GM18502 (cell line): ENCODE measurements around the gene CDH4.
"Not testable (repeated sequence)": the region's sequence is repeated elsewhere in the genome, so short reads cannot be mapped to it uniquely, and the experiment has no call there.

Experiments
- ATAC-seq: cut with Tn5 transposase; IDR thresholded peaks from one replicate; pipeline ENCODE4 v1.9.1; 2021; ENCODE audit warnings: mild to moderate bottlenecking; ENCODE audit not compliant: unreplicated experiment, poor library complexity

CDH4 gene

GRCh38 chr20:61445741-61446140, 193.7 kb downstream of the CDH4 start:
- ATAC-seq: no peak

DNA sequence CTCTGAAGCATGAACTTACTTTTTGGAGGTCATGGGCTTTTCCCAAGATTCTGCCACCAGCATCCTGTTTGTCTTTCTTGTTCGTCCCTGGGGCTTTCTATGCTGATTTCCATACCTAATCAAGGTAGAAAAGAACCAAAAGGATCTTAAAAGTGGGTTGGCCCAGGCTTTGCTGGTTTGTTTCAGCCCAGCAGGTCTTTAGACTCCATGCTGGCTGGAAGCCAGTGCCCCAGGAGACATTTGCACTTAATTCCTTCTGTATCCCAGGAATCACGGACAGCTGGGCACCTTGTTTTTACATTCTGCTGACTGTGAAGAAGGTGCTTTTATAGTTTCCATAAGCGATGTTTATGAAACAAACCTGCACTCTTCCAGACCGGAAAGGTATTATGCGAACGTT, 195.9 kb downstream of the CDH4 start:
- ATAC-seq: no peak

DNA sequence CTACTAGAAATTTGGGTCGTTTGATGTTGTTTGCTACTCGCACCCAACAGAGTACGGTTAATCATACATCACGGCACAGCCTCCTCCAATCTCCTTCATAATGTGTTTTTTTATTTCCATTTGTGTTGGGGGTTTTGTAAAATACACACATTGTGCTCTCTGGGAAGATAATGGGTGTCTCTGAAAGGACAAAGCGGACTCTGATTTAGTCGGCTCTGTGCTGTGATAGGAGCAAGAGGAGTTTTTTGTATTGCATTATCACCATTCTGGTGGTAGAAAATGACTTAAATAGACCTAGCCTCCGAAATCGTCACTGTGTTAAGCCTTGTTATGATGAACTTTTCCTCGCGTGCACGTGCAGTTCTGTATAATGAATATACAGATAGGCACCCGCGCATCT, 196.3 kb downstream of the CDH4 start:
- no peak for ATAC-seq

- no peak for ATAC-seq
Observed at GRCh38 chr20:61449057-61449609, 197.1 kb downstream of the CDH4 start.

DNA sequence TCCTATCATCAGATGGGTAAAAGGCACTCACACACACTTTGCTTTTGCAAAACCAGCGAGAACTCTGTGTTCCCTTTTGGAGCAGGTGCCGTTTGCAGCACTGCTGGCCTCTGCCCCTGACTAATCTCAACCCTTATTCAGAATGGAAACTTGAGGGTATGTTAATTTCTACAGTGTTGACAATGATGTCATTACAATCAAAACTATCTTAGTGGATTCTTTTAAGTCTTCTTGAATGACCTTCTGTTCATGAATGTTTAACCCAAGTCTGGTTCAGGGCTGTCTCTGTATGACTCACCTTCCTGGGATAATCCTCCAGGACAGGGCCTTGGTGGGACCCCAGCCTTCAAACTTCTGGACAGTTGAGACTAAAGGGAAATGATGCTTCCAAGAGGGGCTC, 197.9 kb downstream of the CDH4 start:
- no peak for ATAC-seq

DNA sequence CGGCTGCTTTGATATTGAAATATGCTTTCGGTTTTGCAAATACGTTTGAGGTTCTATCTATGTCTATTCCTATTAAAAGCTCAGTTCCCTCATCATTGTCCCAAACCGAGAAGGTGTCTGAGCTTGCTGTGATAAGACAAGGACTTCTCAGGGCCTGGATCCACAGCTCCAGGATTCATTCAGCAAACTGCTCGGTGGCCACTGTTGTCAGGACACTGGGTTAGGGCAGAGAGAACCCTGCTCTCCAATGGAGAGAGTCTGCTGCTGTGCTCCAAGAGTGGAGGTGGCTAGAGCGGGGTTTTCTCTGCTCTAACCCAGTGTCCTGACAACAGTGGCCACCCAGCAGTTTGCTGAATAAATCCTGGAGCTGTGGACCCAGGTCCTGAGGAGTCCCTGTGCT, 198.5 kb downstream of the CDH4 start:
- no peak for ATAC-seq

DNA sequence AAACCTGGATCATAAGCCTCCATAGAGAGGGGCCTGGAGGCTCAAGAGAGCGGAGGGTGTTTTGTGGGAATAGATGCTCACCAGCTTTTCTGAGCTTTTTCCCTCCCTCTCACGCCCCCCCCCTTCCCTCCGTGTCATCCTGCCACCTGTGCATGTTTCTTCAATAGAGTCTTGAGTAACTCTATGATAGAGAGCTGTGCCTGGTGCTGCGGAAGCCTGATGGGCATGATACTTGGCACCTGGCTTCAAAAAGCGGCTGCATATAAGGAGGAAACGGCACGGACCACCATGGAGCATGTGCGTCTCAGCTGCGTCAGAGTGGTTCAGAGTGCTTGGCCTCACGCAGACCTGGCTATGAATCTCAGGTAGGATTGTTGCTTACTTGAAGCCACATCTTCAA, 198.9 kb downstream of the CDH4 start:
- ATAC-seq: no peak

DNA sequence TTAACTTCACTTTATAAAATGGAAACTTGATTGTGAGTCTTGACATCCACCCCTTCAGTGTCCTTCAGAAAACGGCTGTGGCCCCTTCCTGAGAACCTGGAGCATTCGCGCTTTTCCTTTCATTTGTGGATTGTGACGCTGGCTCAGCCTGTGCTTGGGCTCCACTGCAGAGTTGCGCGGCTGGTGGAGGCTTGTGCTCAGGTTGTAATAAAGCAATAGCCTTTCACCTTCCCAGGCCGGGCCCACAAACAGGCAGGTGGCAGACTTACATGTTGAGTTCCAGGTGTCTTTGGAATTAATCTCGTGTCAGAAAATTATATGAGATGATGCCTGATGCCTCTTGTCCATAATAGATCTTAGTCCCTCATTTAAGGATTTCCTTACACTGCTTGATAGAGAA, 199.9 kb downstream of the CDH4 start:
- no peak for ATAC-seq

DNA sequence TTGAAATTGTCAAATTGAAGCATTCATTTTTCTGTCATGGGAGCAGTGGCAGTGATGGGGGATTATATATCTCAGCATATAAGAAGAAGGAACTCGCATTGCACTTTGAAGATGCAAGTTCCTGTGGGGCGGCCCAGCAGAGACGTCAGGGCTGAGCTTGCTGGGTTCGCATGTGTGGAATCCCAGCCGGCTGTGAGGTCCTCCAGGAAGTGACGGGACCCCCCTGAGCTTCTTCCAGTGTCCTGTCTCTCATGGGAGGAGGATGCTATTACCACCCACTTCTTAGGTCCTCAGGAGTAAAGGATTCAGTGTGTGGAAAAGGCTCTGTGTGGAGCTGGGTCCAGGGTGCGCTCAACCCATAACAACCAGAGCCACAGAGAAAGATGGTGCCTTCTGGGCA, 201.2 kb downstream of the CDH4 start:
- ATAC-seq: no peak

GRCh38 chr20:61453623-61454022, 201.6 kb downstream of the CDH4 start:
- ATAC-seq: not testable (repeated sequence)

GRCh38 chr20:61454053-61454452, 202.0 kb downstream of the CDH4 start:
- ATAC-seq: no peak

- ATAC-seq: no peak
Observed at GRCh38 chr20:61455508-61456215, 203.6 kb downstream of the CDH4 start.

DNA sequence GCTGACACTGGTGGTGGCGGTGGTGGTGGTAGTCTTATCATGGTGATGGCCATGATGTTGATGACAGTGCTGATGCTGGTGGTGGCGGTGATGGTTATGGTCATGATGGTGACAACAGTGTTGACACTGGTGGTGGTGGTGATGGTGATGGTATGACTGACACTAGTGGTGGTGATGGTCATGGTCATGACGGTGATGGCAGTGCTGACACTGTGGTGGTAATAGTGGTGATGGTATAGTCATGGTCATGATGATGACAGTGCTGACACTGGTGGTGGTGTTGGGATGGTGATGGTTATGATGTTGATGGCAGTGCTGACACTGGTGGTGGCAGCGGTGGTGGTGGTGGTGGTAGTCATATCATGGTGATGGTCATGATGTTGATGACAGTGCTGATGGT, 205.7 kb downstream of the CDH4 start:
- no peak for ATAC-seq

DNA sequence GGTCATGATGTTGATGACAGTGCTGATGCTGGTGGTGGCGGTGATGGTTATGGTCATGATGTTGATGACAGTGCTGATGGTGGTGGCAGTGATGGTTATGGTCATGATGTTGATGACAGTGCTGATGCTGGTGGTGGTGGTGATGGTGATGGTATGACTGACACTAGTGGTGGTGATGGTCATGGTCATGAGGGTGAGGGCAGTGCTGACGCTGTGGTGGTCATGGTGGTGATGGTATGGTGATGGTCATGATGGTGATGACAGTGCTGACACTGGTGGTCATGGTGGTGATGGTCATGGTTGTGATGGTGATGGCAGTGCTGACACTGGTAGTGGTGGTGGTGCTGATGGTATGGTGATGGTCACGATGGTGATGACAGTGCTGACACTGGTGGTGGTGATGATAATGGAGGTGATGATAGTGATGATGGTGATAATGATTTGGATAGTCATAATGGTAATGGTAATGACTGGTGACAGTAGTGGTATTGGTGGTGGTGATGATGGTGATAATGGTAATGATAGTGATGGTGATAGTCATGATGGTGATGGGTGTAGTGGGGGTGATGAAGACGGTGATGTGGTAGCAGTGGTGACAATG, 206.2 kb downstream of the CDH4 start:
- ATAC-seq: no peak

DNA sequence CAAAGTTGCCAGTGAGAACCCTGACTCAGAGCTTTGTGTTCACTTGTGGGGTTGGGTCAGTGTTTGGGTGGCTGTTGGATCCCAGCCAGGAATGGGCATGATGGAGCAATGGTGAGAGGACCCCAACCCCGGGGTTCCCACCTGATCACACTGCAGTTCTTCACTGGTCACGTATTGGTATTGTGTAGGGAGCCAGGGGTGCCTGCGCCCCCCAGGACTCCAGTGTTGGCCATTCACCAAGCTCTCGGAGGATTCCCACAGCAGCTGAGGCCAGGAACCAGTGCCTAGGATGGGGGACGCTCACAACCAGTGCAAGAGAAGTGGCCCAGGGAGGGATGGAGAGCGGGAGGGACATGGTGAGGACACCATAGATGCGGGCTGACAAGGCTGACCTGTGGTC, 207.2 kb downstream of the CDH4 start:
- no peak for ATAC-seq

DNA sequence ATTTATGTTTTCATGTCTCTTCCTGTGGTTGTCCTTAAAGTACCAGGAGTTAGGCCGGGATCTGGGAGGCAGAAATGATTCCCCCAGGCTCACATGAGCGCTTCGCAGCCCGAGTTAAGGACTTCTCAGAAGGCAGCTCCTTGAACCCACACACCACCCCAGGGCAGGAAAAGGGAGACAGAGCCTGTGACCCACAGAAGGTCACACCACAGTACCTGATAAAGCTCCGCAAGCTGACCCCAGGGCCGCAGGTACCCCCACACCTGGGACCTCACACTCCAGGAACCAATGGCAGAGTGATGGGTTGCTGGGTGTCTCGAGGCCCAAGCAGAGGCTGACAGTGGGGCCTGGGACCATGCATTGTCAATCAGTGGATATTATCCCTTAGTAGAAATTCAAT, 207.6 kb downstream of the CDH4 start:
- no peak for ATAC-seq

GRCh38 chr20:61460261-61461052, 208.4 kb downstream of the CDH4 start:
- ATAC-seq: no peak

DNA sequence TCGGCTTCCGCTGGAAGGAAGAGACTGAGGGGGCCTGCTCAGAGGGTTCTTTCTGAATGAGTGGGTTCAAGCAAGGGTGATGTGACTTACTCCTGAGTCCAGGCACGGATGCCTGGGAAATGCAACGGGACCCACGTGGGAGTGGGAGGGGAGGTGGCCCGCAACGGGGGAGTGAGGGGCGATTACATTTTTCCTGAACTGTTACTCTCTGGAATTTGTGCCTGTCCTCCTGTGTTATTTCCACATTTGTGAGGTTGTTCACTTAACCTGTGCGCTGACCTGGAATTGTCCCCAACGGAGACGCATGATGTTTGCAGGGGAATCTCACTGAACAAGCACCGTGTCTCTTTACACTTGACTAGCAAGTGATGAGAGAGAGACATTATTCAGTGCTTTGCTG, 209.4 kb downstream of the CDH4 start:
- ATAC-seq: no peak

- ATAC-seq: no peak
Observed at GRCh38 chr20:61464307-61465303, 212.5 kb downstream of the CDH4 start.

- no peak for ATAC-seq
Observed at GRCh38 chr20:61475729-61476128, 223.7 kb downstream of the CDH4 start.
